Liver (tissue), 9 donors: ENCODE measurements around the gene NSUN3. TPM values are rescaled to one million over a fixed set of nuclear protein-coding genes. Genes with fewer than 3 reads are reported as not detected.

ENCODE experiments used
- DNase-seq: peaks from one replicate; pipeline ENCODE4 v3.0.0-alpha.2; 2017; ENCODE audit warnings: low spot score
- H3K27ac ChIP-seq, 2 donors: one replicate each; pipeline ENCODE4 v1.7.0; 2013; ENCODE audit warnings: inconsistent platforms in 2 of 2, low read length in 2 of 2, control low read depth in 1 of 2, low read depth in 1 of 2, mild to moderate bottlenecking in 1 of 2
- H3K27me3 ChIP-seq, 4 donors: one replicate each; pipeline versions ENCODE4 v1.6.1 to v1.7.0; 2013; ENCODE audit warnings: low read length in 3 of 4, inconsistent platforms in 1 of 4, mild to moderate bottlenecking in 1 of 4, moderate library complexity in 1 of 4; ENCODE audit not compliant: control insufficient read depth in 4 of 4, insufficient read depth in 4 of 4
- H3K36me3 ChIP-seq, 4 donors: one replicate each; pipeline versions ENCODE4 v1.6.1 to v1.7.0; 2013; ENCODE audit warnings: low read length in 3 of 4, mild to moderate bottlenecking in 3 of 4, low read depth in 1 of 4, moderate library complexity in 1 of 4; ENCODE audit not compliant: control insufficient read depth in 4 of 4, insufficient read depth in 3 of 4
- H3K4me1 ChIP-seq, 4 donors: one replicate each; pipeline versions ENCODE4 v1.6.1 to v1.7.0; 2013; ENCODE audit warnings: low read length in 3 of 4, mild to moderate bottlenecking in 3 of 4, moderate library complexity in 1 of 4; ENCODE audit not compliant: control insufficient read depth in 4 of 4, insufficient read depth in 4 of 4
- H3K4me3 ChIP-seq, 3 donors: one replicate each; pipeline versions ENCODE4 v1.6.1 to v1.7.0; 2013; ENCODE audit warnings: low read length in 3 of 3, control low read depth in 1 of 3, low read depth in 1 of 3, mild to moderate bottlenecking in 1 of 3
- H3K9ac ChIP-seq, 2 donors: one replicate each; pipeline ENCODE4 v1.7.0; 2013; ENCODE audit warnings: low read length in 2 of 2, mild to moderate bottlenecking in 2 of 2, moderate library complexity in 2 of 2, control low read depth in 1 of 2, low read depth in 1 of 2
- H3K9me3 ChIP-seq, 4 donors: one replicate each; pipeline versions ENCODE4 v1.6.1 to v1.7.0; 2013; ENCODE audit warnings: low read length in 3 of 4; ENCODE audit not compliant: control insufficient read depth in 4 of 4
- ATF3 ChIP-seq: IDR thresholded peaks from 2 replicates; pipeline ENCODE4 v1.6.1; 2016; ENCODE audit warnings: antibody characterized with exemption
- CTCF ChIP-seq: fragments of 150-350 bp; IDR thresholded peaks from 2 replicates; pipeline ENCODE4 v1.5.1; 2017; ENCODE audit warnings: improper control_type of control experiment, low read depth, low read length; ENCODE audit not compliant: missing input control
- EGR1 ChIP-seq, 2 donors: IDR thresholded peaks; 2 replicates each; pipeline ENCODE4 v1.6.1; 2016 to 2018; ENCODE audit warnings: antibody characterized with exemption in 2 of 2, low read depth in 2 of 2
- FOXA1 ChIP-seq: IDR thresholded peaks from 2 replicates; pipeline ENCODE4 v1.6.1; 2016; ENCODE audit warnings: antibody characterized with exemption
- FOXA2 ChIP-seq: IDR thresholded peaks from 2 replicates; pipeline ENCODE4 v1.6.1; 2016; ENCODE audit warnings: antibody characterized with exemption
- GABPA ChIP-seq, 2 donors: IDR thresholded peaks in 1 of 2; conservative IDR thresholded peaks in 1 of 2; 2 replicates each; pipeline ENCODE4 v1.6.1; 2016; ENCODE audit warnings: antibody characterized with exemption in 2 of 2, mild to moderate bottlenecking in 1 of 2, moderate library complexity in 1 of 2
- HNF4A ChIP-seq, 2 donors: conservative IDR thresholded peaks; 2 replicates each; pipeline ENCODE4 v1.6.1; 2016; ENCODE audit warnings: antibody characterized with exemption in 2 of 2, mild to moderate bottlenecking in 2 of 2
- HNF4G ChIP-seq: IDR thresholded peaks from 2 replicates; pipeline ENCODE4 v1.6.1; 2016; ENCODE audit warnings: antibody characterized with exemption
- JUND ChIP-seq, 2 donors: IDR thresholded peaks; 2 replicates each; pipeline ENCODE4 v1.6.1; 2016; ENCODE audit warnings: antibody characterized with exemption in 2 of 2
- MAX ChIP-seq: IDR thresholded peaks from 2 replicates; pipeline ENCODE4 v1.6.1; 2016; ENCODE audit warnings: antibody characterized with exemption
- NR2F2 ChIP-seq: IDR thresholded peaks from 2 replicates; pipeline ENCODE4 v1.6.1; 2016; ENCODE audit warnings: antibody characterized with exemption
- RAD21 ChIP-seq, 2 donors: IDR thresholded peaks; 2 replicates each; pipeline ENCODE4 v1.6.1; 2016; ENCODE audit warnings: antibody characterized with exemption in 2 of 2, mild to moderate bottlenecking in 2 of 2
- RXRA ChIP-seq, 2 donors: IDR thresholded peaks; 2 replicates each; pipeline ENCODE4 v1.6.1; 2017 to 2018; ENCODE audit warnings: antibody characterized with exemption in 2 of 2, mild to moderate bottlenecking in 1 of 2
- SP1 ChIP-seq: IDR thresholded peaks from 2 replicates; pipeline ENCODE4 v1.6.1; 2018; ENCODE audit warnings: antibody characterized with exemption, mild to moderate bottlenecking
- TAF1 ChIP-seq: conservative IDR thresholded peaks from 2 replicates; pipeline ENCODE4 v1.6.1; 2016; ENCODE audit warnings: antibody characterized with exemption, mild to moderate bottlenecking
- YY1 ChIP-seq: IDR thresholded peaks from 2 replicates; pipeline ENCODE4 v1.6.1; 2016; ENCODE audit warnings: antibody characterized with exemption, mild to moderate bottlenecking
- ZBTB33 ChIP-seq: IDR thresholded peaks from 2 replicates; pipeline ENCODE4 v1.6.1; 2016; ENCODE audit warnings: antibody characterized with exemption
- WGBS: extraction: QIAGEN DNeasy Blood & Tissue Kit; methylation state at CpG from one replicate; pipeline ENCODE4 v1.1.7; 2013; 5-methylcytosine and 5-hydroxymethylcytosine counted together
- polyA plus RNA-seq, 2 donors: library from polyadenylated mRNA; stranded (reverse) in 1 of 2; unstranded in 1 of 2; fragments of 200-250 nt in 1 of 2; fragments of >200 nt in 1 of 2; fragmentation: Nextera tagmentation in 1 of 2; extraction: Ambion mirVana in 1 of 2; gene quantifications; one replicate each; pipeline versions ENCODE4 v1.2.1 to v1.2.3, GENCODE V29; 2013 to 2015
- total RNA-seq, 2 donors: library from RNA; depleted of rRNA; stranded (reverse); fragments of >200 nt; gene quantifications; one replicate each; pipeline ENCODE4 v1.2.3, GENCODE V29; 2014
- donor health status: healthy.
- donor health status: healthy.
- donor health status: healthy.
- donor health status: healthy.
- donor health status: healthy.

The NSUN3 gene
- total and polyA plus RNA-seq, 4 donors: 3.8 to 14.6 (median 8.1) TPM

GRCh38 chr3:94171954-94172353 is 109.1 kb downstream of the NSUN3 start (continued):
- TF ChIP-seq TAF1: no peak
- TF ChIP-seq GABPA (IDR thresholded peaks at IDR 0.05 in 1 of 2, conservative IDR thresholded peaks at IDR 0.05 in 1 of 2): no peak
- TF ChIP-seq JUND (IDR thresholded peaks at IDR 0.05): no peak
- TF ChIP-seq CTCF: no peak
- no peak for TF ChIP-seq NR2F2

GRCh38 chr3:94172695-94173310 is 109.9 kb downstream of the NSUN3 start:
- no peak for DNase-seq
- Histone ChIP-seq H3K9ac (no peak overlapping the region), H3K4me3 (no peak overlapping the region), H3K27ac (no peak overlapping the region), H3K9me3 (no peaks in the 10 kb centered on the region), H3K4me1 (no peaks in the 10 kb centered on the region), H3K27me3 (peaks cover 0 to 4% (median 0%) of the 10 kb centered on the region in 4 donors), H3K36me3 (no peaks in the 10 kb centered on the region)
- WGBS: 72% methylated on average over 3 of the region's 3 CpGs
- TF ChIP-seq ZBTB33: no peak
- no peak for TF ChIP-seq EGR1 (IDR thresholded peaks at IDR 0.05; ENCODE audit: low read depth in 2 of 2)
- no peak for TF ChIP-seq SP1
- TF ChIP-seq RXRA (IDR thresholded peaks at IDR 0.05): no peak
- TF ChIP-seq MAX: no peak

GRCh38 chr3:94173673-94174434 is 111.0 kb downstream of the NSUN3 start:
- no peaks in the 10 kb centered on the region for H3K4me1 ChIP-seq
- H3K36me3 ChIP-seq: no peaks in the 10 kb centered on the region
- TF ChIP-seq FOXA1: no peak
- no peak for TF ChIP-seq SP1
- TF ChIP-seq TAF1: no peak
- no peak for TF ChIP-seq YY1
- no peak for TF ChIP-seq CTCF
- TF ChIP-seq NR2F2: no peak
- TF ChIP-seq RXRA (IDR thresholded peaks at IDR 0.05): no peak
- TF ChIP-seq ZBTB33: no peak
- no peak for TF ChIP-seq MAX
- no peak for TF ChIP-seq HNF4G
- no peak for TF ChIP-seq ATF3
- no peak for TF ChIP-seq EGR1 (IDR thresholded peaks at IDR 0.05; ENCODE audit: low read depth in 2 of 2)
- TF ChIP-seq HNF4A (conservative IDR thresholded peaks at IDR 0.05): no peak
- TF ChIP-seq JUND (IDR thresholded peaks at IDR 0.05): no peak
- TF ChIP-seq RAD21 (IDR thresholded peaks at IDR 0.05): no peak
- TF ChIP-seq FOXA2: no peak
- no peak for TF ChIP-seq GABPA (IDR thresholded peaks at IDR 0.05 in 1 of 2, conservative IDR thresholded peaks at IDR 0.05 in 1 of 2)
- 76% methylated on average over 2 of the region's 2 CpGs for WGBS
- H3K27me3 ChIP-seq: peaks cover 0 to 4% (median 0%) of the 10 kb centered on the region in 4 donors
- H3K4me3 ChIP-seq: no peak overlapping the region
- H3K9me3 ChIP-seq: no peaks in the 10 kb centered on the region
- H3K9ac ChIP-seq: no peak overlapping the region
- no peak overlapping the region for H3K27ac ChIP-seq
- no peak for DNase-seq
